Left ventricle myocardium inferior (tissue), 1 donor: Measurements from ENCODE around the gene DLGAP5. TPM values are rescaled to one million over a fixed set of nuclear protein-coding genes. Genes with fewer than 3 reads are reported as not detected.

Source experiments
- DNase-seq: peaks from one replicate; pipeline ENCODE4 v3.0.0-alpha.2; 2020
- H3K27ac ChIP-seq: fragments of 200-600 bp; replicated peaks from 2 replicates; pipeline ENCODE4 v1.8.0; 2021
- H3K27me3 ChIP-seq: fragments of 200-600 bp; 2 replicates; pipeline ENCODE4 v1.8.0; 2021; ENCODE audit warnings: low read depth
- H3K36me3 ChIP-seq: fragments of 200-600 bp; 2 replicates; pipeline ENCODE4 v1.8.0; 2021
- H3K4me1 ChIP-seq: fragments of 200-600 bp; 2 replicates; pipeline ENCODE4 v1.8.0; 2021
- H3K4me3 ChIP-seq: fragments of 200-600 bp; 2 replicates; pipeline ENCODE4 v1.8.0; 2021; ENCODE audit warnings: mild to moderate bottlenecking, moderate library complexity
- H3K9me3 ChIP-seq: fragments of 200-600 bp; replicated peaks from 2 replicates; pipeline ENCODE4 v1.8.0; 2021
- intact Hi-C: fragments of 100-400 bp; cut with micrococcal nuclease; formaldehyde crosslinking; loops from one replicate; pipeline ENCODE4 v1.11.0; 2022
- total RNA-seq: library from RNA; stranded (reverse); fragmentation: NEBNext Ultra II Directional; extraction: Animal tissue kit (Norgen Biotek cat#: 25700); gene quantifications from one replicate; pipeline ENCODE4 v1.2.1, GENCODE V29; 2021
- TF ChIP-seq, protein P1 (sequence below): fragments of 200-600 bp; IDR thresholded peaks from 2 replicates; pipeline ENCODE4 v1.8.0; 2021; ENCODE audit warnings: antibody characterized with exemption, mild to moderate bottlenecking, borderline replicate concordance
- donor health status: DM: no; HTN: yes; CAD: no; lungs with severe emphysema.

Gene DLGAP5
- total RNA-seq, 1 donor from 2014 or later = 0.14 TPM

DNA sequence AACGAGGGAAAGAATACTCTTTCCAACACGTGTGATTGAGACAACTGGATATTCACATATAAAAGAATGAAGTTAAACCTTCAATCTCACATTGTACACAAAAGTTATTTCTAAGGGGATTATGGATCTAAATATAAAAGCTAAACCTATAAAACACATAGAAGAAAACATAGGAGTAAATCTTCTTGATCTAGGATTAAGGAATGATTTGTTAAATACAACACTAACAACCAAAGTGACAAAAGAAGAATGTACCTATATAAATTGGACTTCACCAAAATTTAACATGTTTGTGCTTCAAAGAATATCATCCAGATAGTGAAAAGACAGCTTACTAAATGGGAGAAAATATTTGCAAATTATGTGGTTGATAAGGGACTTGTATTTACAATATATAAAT is 36.9 kb upstream of the DLGAP5 start:
- H3K4me3 ChIP-seq = no peak overlapping the region
- no peak for DNase-seq
- TF ChIP-seq, protein P1, sequence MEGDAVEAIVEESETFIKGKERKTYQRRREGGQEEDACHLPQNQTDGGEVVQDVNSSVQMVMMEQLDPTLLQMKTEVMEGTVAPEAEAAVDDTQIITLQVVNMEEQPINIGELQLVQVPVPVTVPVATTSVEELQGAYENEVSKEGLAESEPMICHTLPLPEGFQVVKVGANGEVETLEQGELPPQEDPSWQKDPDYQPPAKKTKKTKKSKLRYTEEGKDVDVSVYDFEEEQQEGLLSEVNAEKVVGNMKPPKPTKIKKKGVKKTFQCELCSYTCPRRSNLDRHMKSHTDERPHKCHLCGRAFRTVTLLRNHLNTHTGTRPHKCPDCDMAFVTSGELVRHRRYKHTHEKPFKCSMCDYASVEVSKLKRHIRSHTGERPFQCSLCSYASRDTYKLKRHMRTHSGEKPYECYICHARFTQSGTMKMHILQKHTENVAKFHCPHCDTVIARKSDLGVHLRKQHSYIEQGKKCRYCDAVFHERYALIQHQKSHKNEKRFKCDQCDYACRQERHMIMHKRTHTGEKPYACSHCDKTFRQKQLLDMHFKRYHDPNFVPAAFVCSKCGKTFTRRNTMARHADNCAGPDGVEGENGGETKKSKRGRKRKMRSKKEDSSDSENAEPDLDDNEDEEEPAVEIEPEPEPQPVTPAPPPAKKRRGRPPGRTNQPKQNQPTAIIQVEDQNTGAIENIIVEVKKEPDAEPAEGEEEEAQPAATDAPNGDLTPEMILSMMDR = no peak
- no peaks in the 10 kb centered on the region for H3K27me3 ChIP-seq
- no peaks in the 10 kb centered on the region for H3K36me3 ChIP-seq
- no peak overlapping the region for H3K27ac ChIP-seq
- intact Hi-C loops = no loop called here
- H3K4me1 ChIP-seq = peaks cover 6% of the 10 kb centered on the region
- H3K9me3 ChIP-seq = peaks cover 20% of the 10 kb centered on the region

- intact Hi-C loops = no loop called here
Observed at GRCh38 chr14:55223364-55223763, 32.0 kb upstream of the DLGAP5 start.

DNA sequence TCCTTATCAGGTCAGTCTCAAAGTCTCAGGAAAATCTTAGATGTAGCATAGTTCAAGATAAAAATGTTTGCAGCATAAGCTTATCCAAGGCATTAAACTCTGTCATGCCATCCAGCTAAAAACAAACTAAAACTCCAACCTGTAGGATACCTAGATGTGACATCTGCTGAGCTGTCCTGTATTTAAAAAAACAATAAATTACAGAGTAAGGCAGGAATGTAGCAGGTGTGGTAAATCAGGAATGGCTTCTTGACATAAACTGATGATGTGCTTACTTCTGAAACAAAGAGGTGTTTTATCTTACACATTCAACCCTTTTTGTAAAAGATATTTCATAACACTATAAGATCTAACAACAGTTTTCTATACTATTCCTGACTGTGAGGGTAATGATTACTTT is 30.6 kb upstream of the DLGAP5 start:
- no peak for DNase-seq
- Histone ChIP-seq H3K27ac (no peak overlapping the region), H3K4me1 (no peaks in the 10 kb centered on the region), H3K27me3 (no peaks in the 10 kb centered on the region), H3K4me3 (no peak overlapping the region), H3K9me3 (peaks cover 14% of the 10 kb centered on the region), H3K36me3 (no peaks in the 10 kb centered on the region)
- TF ChIP-seq, protein P1 = no peak
- intact Hi-C loops = no loop called here

More at GRCh38 chr14:55223364-55223763, 32.0 kb upstream of the DLGAP5 start:
- Histone ChIP-seq H3K9me3 (peaks cover 20% of the 10 kb centered on the region), H3K4me3 (no peak overlapping the region), H3K4me1 (no peaks in the 10 kb centered on the region), H3K36me3 (no peaks in the 10 kb centered on the region), H3K27me3 (no peaks in the 10 kb centered on the region), H3K27ac (no peak overlapping the region)
- TF ChIP-seq, protein P1 = no peak
- no peak for DNase-seq

DNA sequence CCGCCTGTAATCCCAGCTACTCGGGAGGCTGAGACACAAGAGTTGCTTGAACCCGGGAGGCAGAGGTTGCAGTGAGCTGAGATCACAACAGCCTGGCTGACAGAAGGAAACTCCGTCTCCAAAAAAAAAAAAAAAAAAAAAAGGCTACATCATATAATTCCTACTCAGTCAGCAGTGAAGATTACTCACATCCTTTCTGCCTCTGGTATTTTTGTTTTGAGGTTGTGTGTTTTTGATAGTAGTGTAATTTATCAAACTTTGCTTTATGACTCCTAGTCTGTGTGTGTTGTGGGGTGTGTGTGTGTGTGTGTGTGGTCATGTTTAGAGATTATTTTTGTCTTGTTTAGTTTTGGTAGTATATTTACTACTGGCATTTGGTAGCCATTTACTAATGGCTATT is 29.8 kb upstream of the DLGAP5 start:
- Histone ChIP-seq H3K4me1 (no peaks in the 10 kb centered on the region), H3K27me3 (no peaks in the 10 kb centered on the region), H3K9me3 (peaks cover 6% of the 10 kb centered on the region), H3K36me3 (no peaks in the 10 kb centered on the region), H3K4me3 (no peak overlapping the region), H3K27ac (no peak overlapping the region)
- DNase-seq = no peak
- intact Hi-C loops = no loop called here
- TF ChIP-seq, protein P1 = no peak

GRCh38 chr14:55220230-55220629 is 28.8 kb upstream of the DLGAP5 start:
- Histone ChIP-seq H3K36me3 (no peaks in the 10 kb centered on the region), H3K27ac (no peak overlapping the region), H3K4me3 (no peak overlapping the region), H3K9me3 (no peaks in the 10 kb centered on the region), H3K27me3 (no peaks in the 10 kb centered on the region), H3K4me1 (no peaks in the 10 kb centered on the region)
- intact Hi-C loops = no loop called here
- TF ChIP-seq, protein P1 = no peak
- no peak for DNase-seq
